Adrenal gland (tissue), 12 donors: ENCODE data around the gene DIS3. TPM values are rescaled to one million over a fixed set of nuclear protein-coding genes. Genes with fewer than 3 reads are reported as not detected.
"Not testable (repeated sequence)": the region's sequence is repeated elsewhere in the genome, so short reads cannot be mapped to it uniquely, and the experiment has no call there.

Source experiments
- DNase-seq, 7 donors: peaks; one replicate each; pipeline ENCODE4 v3.0.0-alpha.2; 2019 to 2020
- H3K27ac ChIP-seq, 5 donors: fragments of 200-600 bp; sonication (generic) in 4 of 5; 1 replicate in 3 of 5; 2 replicates in 2 of 5; pipeline versions ENCODE4 v1.5.1 to v1.8.0; 2016 to 2020; ENCODE audit warnings: mild to moderate bottlenecking in 1 of 5
- H3K27me3 ChIP-seq: fragments of 200-600 bp; 2 replicates; pipeline ENCODE4 v1.8.0; 2021
- H3K36me3 ChIP-seq, 2 donors: fragments of 200-600 bp; replicated peaks in 1 of 2; 1 replicate in 1 of 2; 2 replicates in 1 of 2; pipeline versions ENCODE4 v1.5.1 to v1.8.0; 2018 to 2022
- H3K4me1 ChIP-seq, 2 donors: fragments of 200-600 bp; replicated peaks in 1 of 2; 1 replicate in 1 of 2; 2 replicates in 1 of 2; pipeline versions ENCODE4 v1.5.1 to v1.8.0; 2018 to 2021
- H3K4me3 ChIP-seq, 4 donors: fragments of 200-600 bp; sonication (generic) in 3 of 4; one replicate each; pipeline ENCODE4 v1.5.1; 2016 to 2018
- H3K9me3 ChIP-seq, 3 donors: fragments of 200-600 bp; sonication (generic) in 1 of 3; replicated peaks in 1 of 3; 1 replicate in 2 of 3; 2 replicates in 1 of 3; pipeline versions ENCODE4 v1.5.1 to v1.8.0; 2016 to 2021
- CTCF ChIP-seq, 6 experiments: fragments of 450-650 bp in 4 of 6; fragments of 200-600 bp in 2 of 6; sonication (generic) in 1 of 6; IDR thresholded peaks; 1 replicate in 5 of 6; 2 replicates in 1 of 6; pipeline versions ENCODE4 v1.5.1 to v1.8.0; 2016 to 2021; ENCODE audit warnings: antibody characterized with exemption in 6 of 6, mild to moderate bottlenecking in 2 of 6, moderate library complexity in 1 of 6
- POLR2A ChIP-seq, 2 donors: fragments of 450-650 bp; IDR thresholded peaks; one replicate each; pipeline ENCODE4 v1.6.1; 2017; ENCODE audit warnings: antibody characterized with exemption in 2 of 2, mild to moderate bottlenecking in 2 of 2, moderate library complexity in 1 of 2
- WGBS, 4 donors: extraction: QIAGEN DNeasy Blood & Tissue Kit in 2 of 4; methylation state at CpG; one replicate each; pipeline versions ENCODE4 v1.1.5 to v1.1.7; 2013 to 2017; 5-methylcytosine and 5-hydroxymethylcytosine counted together
- intact Hi-C, 2 donors: fragments of 100-400 bp; cut with DNase I; formaldehyde crosslinking; loops; one replicate each; pipeline versions ENCODE4 v1.14.1 to v1.15.0; 2022 to 2023
- polyA plus RNA-seq, 3 donors: library from polyadenylated mRNA; stranded (reverse); fragments of 200-250 nt in 2 of 3; fragments of 350-450 nt in 1 of 3; fragmentation: Illumina TruSeq in 1 of 3; extraction: RNeasy Lipid Tissue Mini Kit (QIAGEN cat#74804) in 1 of 3; gene quantifications; one replicate each; pipeline ENCODE4 v1.2.3, GENCODE V29; 2013 to 2014
- total RNA-seq, 9 donors: library from RNA; depleted of rRNA in 4 of 9; stranded (reverse); fragments of >200 nt in 4 of 9; fragments of 120-200 nt in 1 of 9; fragmentation: NEBNext Ultra II Directional in 1 of 9; extraction: Animal tissue kit (Norgen Biotek cat#: 25700) in 1 of 9; gene quantifications; one replicate each; pipeline versions ENCODE4 v1.1.0 to v1.2.4, GENCODE V29; 2013 to 2023
- donor health status: healthy with polysubstance abuse.
- donor health status: Bipolar disorder and iron deficiency.
- donor health status: DM: yes; HTN: yes; CAD: no.
- donor health status: DM: no; HTN: no; CAD: no.
- donor health status: DM: no; HTN: no; CAD: no.
- donor health status: DM: yes; HTN: yes; CAD: no.

The DIS3 gene
- total and polyA plus RNA-seq, 12 donors, result 7.6 to 30.7 (median 21.5) TPM

- WGBS, 4 donors, result 74 to 88% (median 79%) methylated on average over 1 of the region's 1 CpG
- DNase-seq, result no peak
- Histone ChIP-seq H3K36me3 (peaks cover 0 to 10% of the 10 kb centered on the region in 2 donors), H3K27me3 (no peaks in the 10 kb centered on the region), H3K9me3 (no peaks in the 10 kb centered on the region), H3K4me1 (peaks cover 0 to 8% of the 10 kb centered on the region in 2 donors), H3K4me3 (no peak overlapping the region), H3K27ac (no peak overlapping the region)
- intact Hi-C loops, result no loop called here
- no peak for TF ChIP-seq POLR2A (IDR thresholded peaks at IDR 0.05)
- TF ChIP-seq CTCF (IDR thresholded peaks at IDR 0.05), result no peak
Measured at GRCh38 chr13:72788831-72789230, 7.1 kb upstream of the DIS3 start.

GRCh38 chr13:72784679-72785078, 3.0 kb upstream of the DIS3 start:
- DNase-seq, H3K27ac ChIP-seq, H3K27me3 ChIP-seq, H3K36me3 ChIP-seq, intact Hi-C loops, H3K4me3 ChIP-seq, H3K9me3 ChIP-seq: not testable (repeated sequence)
- peaks cover 8 to 31% of the 10 kb centered on the region in 2 donors for H3K4me1 ChIP-seq
- 94 to 98% (median 96%) methylated on average over 4 of the region's 4 CpGs for WGBS, 4 donors

- H3K27ac ChIP-seq, result peak overlapping the region in 2 of 5 donors; percentile 67 to 78
- no peak for TF ChIP-seq POLR2A (IDR thresholded peaks at IDR 0.05)
- no peak for TF ChIP-seq CTCF (IDR thresholded peaks at IDR 0.05)
- peaks cover 8 to 43% of the 10 kb centered on the region in 2 donors for H3K4me1 ChIP-seq
- no peaks in the 10 kb centered on the region for H3K9me3 ChIP-seq
- peak overlapping the region in 2 of 4 donors; percentile 94 to 98 for H3K4me3 ChIP-seq
- WGBS, 4 donors, result 3 to 4% (median 3%) methylated on average over 7 of the region's 7 CpGs
- intact Hi-C loops, result no loop called here
- no peak for DNase-seq
- no peaks in the 10 kb centered on the region for H3K27me3 ChIP-seq
- peaks cover 0 to 6% of the 10 kb centered on the region in 2 donors for H3K36me3 ChIP-seq
Measured at GRCh38 chr13:72782717-72783116, 1.0 kb upstream of the DIS3 start.

GRCh38 chr13:72774019-72774418, 7.7 kb downstream of the DIS3 start:
- H3K36me3 ChIP-seq, result peaks cover 0 to 92% of the 10 kb centered on the region in 2 donors
- TF ChIP-seq CTCF (IDR thresholded peaks at IDR 0.05) (no peak), POLR2A (IDR thresholded peaks at IDR 0.05) (no peak)
- no peaks in the 10 kb centered on the region for H3K9me3 ChIP-seq
- H3K27ac ChIP-seq, result no peak overlapping the region
- no peak overlapping the region for H3K4me3 ChIP-seq
- no peak for DNase-seq
- intact Hi-C loops, result no loop called here
- 82 to 85% (median 84%) methylated on average over 2 of the region's 2 CpGs for WGBS, 4 donors
- no peaks in the 10 kb centered on the region for H3K27me3 ChIP-seq
- peaks cover 0 to 5% of the 10 kb centered on the region in 2 donors for H3K4me1 ChIP-seq

GRCh38 chr13:72763411-72763810, 18.3 kb downstream of the DIS3 start:
- H3K36me3 ChIP-seq, result peaks cover 0 to 98% of the 10 kb centered on the region in 2 donors
- no peaks in the 10 kb centered on the region for H3K9me3 ChIP-seq
- no peak overlapping the region for H3K27ac ChIP-seq
- H3K4me3 ChIP-seq, result no peak overlapping the region
- no peaks in the 10 kb centered on the region for H3K27me3 ChIP-seq
- DNase-seq, result no peak
- no peak for TF ChIP-seq POLR2A (IDR thresholded peaks at IDR 0.05)
- no peak for TF ChIP-seq CTCF (IDR thresholded peaks at IDR 0.05)
- WGBS, 4 donors, result 58 to 68% (median 60%) methylated on average over 2 of the region's 2 CpGs
- no peaks in the 10 kb centered on the region for H3K4me1 ChIP-seq
- intact Hi-C loops, result no loop called here
